HT-29 (cell line): ENCODE data around the gene NIN. TPM values are rescaled to one million over a fixed set of nuclear protein-coding genes. Genes with fewer than 3 reads are reported as not detected.

Experiments used
- DNase-seq: peaks from one replicate; pipeline ENCODE4 v3.0.0-alpha.2; 2015; ENCODE audit warnings: low spot score
- total RNA-seq: library from RNA; depleted of rRNA; stranded (reverse); fragments of >200 nt; shearing (Covaris generic); gene quantifications from 2 replicates; pipeline ENCODE4 v1.2.3, GENCODE V29; 2014

NIN gene
- total RNA-seq, 1 experiment from 2014 or later: 5.9 TPM

GRCh38 chr14:50792634-50793068 is 38.3 kb downstream of the NIN start:
- no peak for DNase-seq

GRCh38 chr14:50792051-50792477 is 38.9 kb downstream of the NIN start:
- DNase-seq: no peak

- DNase-seq: no peak
These were observed 39.8 kb downstream of the NIN start for GRCh38 chr14:50791201-50791600.

GRCh38 chr14:50790589-50790988 is 40.4 kb downstream of the NIN start:
- DNase-seq: no peak

- DNase-seq: no peak
These were observed 44.1 kb downstream of the NIN start for GRCh38 chr14:50786751-50787464.

GRCh38 chr14:50785457-50786063 is 45.4 kb downstream of the NIN start:
- DNase-seq: no peak

- DNase-seq: no peak
These were observed 46.1 kb downstream of the NIN start for GRCh38 chr14:50784683-50785456.

GRCh38 chr14:50783563-50783962 is 47.4 kb downstream of the NIN start:
- no peak for DNase-seq

GRCh38 chr14:50780393-50780792 is 50.6 kb downstream of the NIN start:
- DNase-seq: no peak

- DNase-seq: no peak
These were observed 52.1 kb downstream of the NIN start for GRCh38 chr14:50778721-50779483.

- no peak for DNase-seq
These were observed 54.4 kb downstream of the NIN start for GRCh38 chr14:50776522-50776921.

- DNase-seq: no peak
These were observed 55.6 kb downstream of the NIN start for GRCh38 chr14:50775357-50775756.

- DNase-seq: no peak
These were observed 56.3 kb downstream of the NIN start for GRCh38 chr14:50774542-50775267.

GRCh38 chr14:50773632-50774541 is 57.1 kb downstream of the NIN start:
- peak; percentile 69 for DNase-seq

GRCh38 chr14:50772412-50772811 is 58.5 kb downstream of the NIN start:
- no peak for DNase-seq

- DNase-seq: no peak
These were observed 60.4 kb downstream of the NIN start for GRCh38 chr14:50770586-50770985.

- no peak for DNase-seq
These were observed 61.0 kb downstream of the NIN start for GRCh38 chr14:50769863-50770500.

GRCh38 chr14:50768680-50769079 is 62.3 kb downstream of the NIN start:
- no peak for DNase-seq

GRCh38 chr14:50766338-50766886 is 64.5 kb downstream of the NIN start:
- no peak for DNase-seq
